Breast epithelium (tissue), 4 donors: ENCODE data around the gene ZFYVE19. TPM values are rescaled to one million over a fixed set of nuclear protein-coding genes. Genes with fewer than 3 reads are reported as not detected.

ENCODE experiments used
- DNase-seq, 2 donors: peaks; one replicate each; pipeline ENCODE4 v3.0.0-alpha.2; 2019; ENCODE audit warnings: low spot score in 2 of 2
- H3K27ac ChIP-seq, 2 donors: fragments of 200-600 bp; sonication (generic) in 1 of 2; one replicate each; pipeline ENCODE4 v1.5.1; 2016 to 2019; ENCODE audit warnings: mild to moderate bottlenecking in 1 of 2
- H3K27me3 ChIP-seq, 2 donors: fragments of 200-600 bp; sonication (generic) in 1 of 2; one replicate each; pipeline versions ENCODE4 v1.5.1 to v1.6.0; 2017 to 2019; ENCODE audit warnings: control low read depth in 1 of 2, mild to moderate bottlenecking in 1 of 2
- H3K36me3 ChIP-seq: fragments of 200-600 bp; one replicate; pipeline ENCODE4 v1.5.1; 2019
- H3K4me1 ChIP-seq, 2 donors: fragments of 200-600 bp; sonication (generic); one replicate each; pipeline ENCODE4 v1.5.1; 2016 to 2019; ENCODE audit warnings: control low read depth in 1 of 2
- H3K4me3 ChIP-seq, 3 donors: fragments of 200-600 bp; sonication (generic); 1 replicate in 2 of 3; 2 replicates in 1 of 3; pipeline ENCODE4 v1.5.1; 2016 to 2019; ENCODE audit warnings: mild to moderate bottlenecking in 3 of 3, moderate library complexity in 2 of 3
- H3K9me3 ChIP-seq, 2 donors: fragments of 200-600 bp; sonication (generic) in 1 of 2; one replicate each; pipeline ENCODE4 v1.5.1; 2016 to 2019; ENCODE audit warnings: control low read depth in 1 of 2
- POLR2A ChIP-seq: fragments of 450-650 bp; IDR thresholded peaks from one replicate; pipeline ENCODE4 v1.6.1; 2016; ENCODE audit warnings: antibody characterized with exemption, mild to moderate bottlenecking, moderate library complexity
- POLR2AphosphoS5 ChIP-seq, 3 donors: sonication (generic); formaldehyde crosslinking; IDR thresholded peaks; one replicate each; pipeline ENCODE4 v1.6.1; 2017; ENCODE audit warnings: antibody characterized with exemption in 3 of 3
- intact Hi-C: fragments of 100-400 bp; cut with DNase I; formaldehyde crosslinking; loops from one replicate; pipeline ENCODE4 v1.15.1; 2023; ENCODE audit warnings: low total_unique reads
- total RNA-seq, 3 donors: library from RNA; depleted of rRNA; stranded (reverse); fragments of >200 nt; gene quantifications; one replicate each; pipeline ENCODE4 v1.1.0, GENCODE V29; 2016
- TF ChIP-seq, protein P1 (sequence below), 3 donors: fragments of 450-650 bp; IDR thresholded peaks; one replicate each; pipeline ENCODE4 v1.5.1; 2016 to 2017; ENCODE audit warnings: antibody characterized with exemption in 3 of 3, mild to moderate bottlenecking in 3 of 3, moderate library complexity in 3 of 3

Gene ZFYVE19
- total RNA-seq, 3 donors from 2014 or later: 19.4 to 58.8 (median 44.6) TPM

DNA sequence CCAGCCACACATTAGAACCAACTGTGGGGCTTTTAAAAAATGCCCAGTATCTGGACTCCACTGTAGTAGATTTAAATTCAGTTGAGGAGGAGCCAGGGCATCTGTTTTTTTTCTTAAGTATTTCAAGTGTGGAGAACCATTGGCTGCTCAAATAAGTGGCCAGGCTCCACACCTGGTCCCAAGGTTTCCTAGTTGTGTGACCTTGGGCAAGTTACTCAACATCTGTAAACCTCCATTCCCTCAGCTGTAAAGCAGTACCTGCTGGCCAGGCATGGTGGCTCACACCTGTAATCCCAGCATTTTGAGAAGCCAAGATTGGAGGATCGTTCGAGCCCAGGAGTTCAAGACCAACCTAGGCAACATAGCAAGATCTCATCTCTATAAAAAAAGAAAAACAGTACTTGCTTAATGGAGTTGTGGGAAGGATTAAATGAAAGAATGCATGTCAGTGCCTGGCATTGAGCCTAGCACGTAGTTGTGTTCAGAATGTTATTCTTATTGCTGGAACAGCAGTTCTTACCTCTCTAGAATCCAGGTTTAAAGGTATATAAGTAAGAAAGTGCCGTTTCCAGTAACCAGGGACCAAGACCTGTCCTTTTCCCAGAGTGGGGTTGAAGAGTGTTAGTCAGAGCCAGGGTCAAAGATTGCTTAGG is 19.7 kb downstream of the ZFYVE19 start:
- peak in 1 of 2 donors; percentile 2 for DNase-seq
- Histone ChIP-seq H3K27ac (peak overlapping the region; percentile 30 to 56), H3K4me3 (no peak overlapping the region), H3K4me1 (no peaks in the 10 kb centered on the region), H3K36me3 (no peaks in the 10 kb centered on the region), H3K27me3 (no peaks in the 10 kb centered on the region), H3K9me3 (no peaks in the 10 kb centered on the region)
- intact Hi-C loops: no loop called here
- no peak for TF ChIP-seq POLR2A
- TF ChIP-seq, protein P1, sequence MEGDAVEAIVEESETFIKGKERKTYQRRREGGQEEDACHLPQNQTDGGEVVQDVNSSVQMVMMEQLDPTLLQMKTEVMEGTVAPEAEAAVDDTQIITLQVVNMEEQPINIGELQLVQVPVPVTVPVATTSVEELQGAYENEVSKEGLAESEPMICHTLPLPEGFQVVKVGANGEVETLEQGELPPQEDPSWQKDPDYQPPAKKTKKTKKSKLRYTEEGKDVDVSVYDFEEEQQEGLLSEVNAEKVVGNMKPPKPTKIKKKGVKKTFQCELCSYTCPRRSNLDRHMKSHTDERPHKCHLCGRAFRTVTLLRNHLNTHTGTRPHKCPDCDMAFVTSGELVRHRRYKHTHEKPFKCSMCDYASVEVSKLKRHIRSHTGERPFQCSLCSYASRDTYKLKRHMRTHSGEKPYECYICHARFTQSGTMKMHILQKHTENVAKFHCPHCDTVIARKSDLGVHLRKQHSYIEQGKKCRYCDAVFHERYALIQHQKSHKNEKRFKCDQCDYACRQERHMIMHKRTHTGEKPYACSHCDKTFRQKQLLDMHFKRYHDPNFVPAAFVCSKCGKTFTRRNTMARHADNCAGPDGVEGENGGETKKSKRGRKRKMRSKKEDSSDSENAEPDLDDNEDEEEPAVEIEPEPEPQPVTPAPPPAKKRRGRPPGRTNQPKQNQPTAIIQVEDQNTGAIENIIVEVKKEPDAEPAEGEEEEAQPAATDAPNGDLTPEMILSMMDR (IDR thresholded peaks at IDR 0.05): no peak
- no peak for TF ChIP-seq POLR2AphosphoS5 (IDR thresholded peaks at IDR 0.05)

DNA sequence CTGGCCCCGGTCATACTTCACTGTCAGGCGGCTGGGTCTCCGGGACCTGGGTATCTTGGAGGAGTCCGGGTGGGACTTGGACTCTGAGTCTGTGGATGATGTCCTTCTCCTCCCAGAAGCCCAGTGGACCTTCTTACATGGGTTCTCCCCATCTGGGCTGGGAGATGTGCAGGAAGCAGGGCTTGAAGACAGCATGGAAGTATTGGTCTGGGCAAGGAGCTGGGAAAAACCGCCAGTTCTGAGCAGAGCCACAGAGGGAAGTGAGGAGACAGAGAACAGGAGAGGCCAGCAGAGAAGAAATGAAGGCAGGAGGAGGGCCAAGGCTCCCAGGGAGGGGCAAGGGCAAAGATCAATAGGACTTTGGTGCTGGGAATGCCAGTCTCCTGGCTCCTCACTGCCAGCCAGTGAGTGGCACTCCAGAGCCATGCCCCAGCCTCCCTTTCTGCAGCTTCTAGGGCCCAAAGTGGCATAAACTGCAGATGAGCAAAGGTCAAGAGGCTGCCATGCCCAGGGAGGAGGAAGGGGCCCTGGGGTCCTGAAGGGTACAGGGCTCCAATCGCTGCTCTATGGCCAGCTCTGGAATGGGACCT is 21.7 kb downstream of the ZFYVE19 start, which contains the start of gene PPP1R14D:
TSS of gene PPP1R14D (minus strand) at position 262 of the 590 bp plus-strand sequence. CDS start at position 195, 67 bp downstream.
- Histone ChIP-seq H3K36me3 (no peaks in the 10 kb centered on the region), H3K4me3 (no peak within 1 kb of the TSS), H3K27me3 (no peaks in the 10 kb centered on the region), H3K4me1 (no peaks in the 10 kb centered on the region), H3K27ac (no peak within 1 kb of the TSS), H3K9me3 (no peaks in the 10 kb centered on the region)
- intact Hi-C loops: no loop called here
- TF ChIP-seq POLR2A (no peak), POLR2AphosphoS5 (IDR thresholded peaks at IDR 0.05) (no peak)
- TF ChIP-seq, protein P1 (IDR thresholded peaks at IDR 0.05): no peak
- DNase-seq: peak in 1 of 2 donors; percentile 9

DNA sequence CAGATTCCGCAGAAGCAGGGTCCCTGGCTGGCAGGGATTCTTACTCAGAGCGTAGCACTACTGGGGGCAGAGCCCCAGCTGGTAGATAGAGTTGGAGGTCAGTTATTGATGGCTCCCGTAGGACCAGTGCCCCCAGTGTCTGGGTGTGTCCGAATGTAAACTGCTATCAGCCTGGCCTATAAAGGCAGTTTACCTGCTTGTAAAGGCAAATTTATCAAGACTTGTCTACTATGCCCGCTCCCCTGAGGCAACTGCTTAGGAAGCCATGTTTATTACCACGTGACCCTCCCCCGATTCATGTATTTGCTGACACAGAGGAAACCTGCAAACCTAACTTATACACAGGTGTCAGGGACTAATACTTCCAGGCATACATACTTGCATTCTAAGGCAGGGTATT is 22.2 kb downstream of the ZFYVE19 start:
- intact Hi-C loops: no loop called here
- no peaks in the 10 kb centered on the region for H3K9me3 ChIP-seq
- no peak overlapping the region for H3K27ac ChIP-seq
- peak in 1 of 2 donors; percentile 6 for DNase-seq
- H3K27me3 ChIP-seq: no peaks in the 10 kb centered on the region
- H3K36me3 ChIP-seq: no peaks in the 10 kb centered on the region
- no peaks in the 10 kb centered on the region for H3K4me1 ChIP-seq
- TF ChIP-seq POLR2AphosphoS5 (IDR thresholded peaks at IDR 0.05): no peak
- no peak for TF ChIP-seq POLR2A
- TF ChIP-seq, protein P1 (IDR thresholded peaks at IDR 0.05): no peak
- no peak overlapping the region for H3K4me3 ChIP-seq

DNA sequence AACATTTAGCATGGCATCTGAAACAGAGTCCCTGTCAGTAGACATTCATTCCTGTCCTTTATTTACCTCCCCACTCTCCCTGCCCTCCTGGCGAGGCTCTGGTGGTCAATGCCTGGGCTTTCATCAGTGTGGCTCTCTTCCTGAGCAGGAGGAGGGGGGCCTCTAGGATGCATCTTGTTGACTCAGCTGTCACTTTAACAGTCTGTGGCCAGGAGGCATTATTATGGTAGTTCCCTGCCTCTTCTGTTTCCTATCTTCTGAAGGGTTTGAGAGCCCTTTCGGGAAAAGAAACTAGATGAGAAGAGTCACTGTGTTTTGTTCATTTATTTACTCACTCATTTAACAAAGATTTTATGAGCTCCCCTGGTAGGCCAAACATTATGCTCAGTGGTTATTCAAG is 24.0 kb downstream of the ZFYVE19 start:
- intact Hi-C loops: no loop called here
- DNase-seq: no peak
- Histone ChIP-seq H3K36me3 (no peaks in the 10 kb centered on the region), H3K27ac (no peak overlapping the region), H3K9me3 (no peaks in the 10 kb centered on the region), H3K27me3 (no peaks in the 10 kb centered on the region), H3K4me1 (no peaks in the 10 kb centered on the region), H3K4me3 (no peak overlapping the region)
- TF ChIP-seq, protein P1 (IDR thresholded peaks at IDR 0.05): no peak
- TF ChIP-seq POLR2A (no peak), POLR2AphosphoS5 (IDR thresholded peaks at IDR 0.05) (no peak)

DNA sequence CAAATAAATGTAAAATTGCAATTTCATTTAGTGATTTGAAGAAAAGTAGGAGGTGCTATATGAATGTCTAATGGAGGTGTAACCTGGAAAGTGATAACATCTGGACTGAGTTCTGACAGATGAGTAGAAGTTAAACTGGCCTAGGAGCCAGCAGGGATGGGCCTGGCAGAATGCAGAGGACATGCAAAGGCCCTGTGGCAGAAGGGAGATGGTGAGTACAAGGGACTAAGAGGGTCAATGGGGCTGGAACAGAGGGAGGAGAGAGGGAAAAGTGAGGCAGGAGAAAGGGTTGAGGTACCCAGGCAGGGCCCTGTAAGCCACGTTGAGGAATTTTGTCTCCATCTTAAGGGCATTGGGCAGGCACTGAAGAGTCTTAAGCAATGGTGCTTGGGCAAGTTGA is 25.0 kb downstream of the ZFYVE19 start:
- Histone ChIP-seq H3K9me3 (no peaks in the 10 kb centered on the region), H3K4me1 (no peaks in the 10 kb centered on the region), H3K36me3 (no peaks in the 10 kb centered on the region), H3K27ac (no peak overlapping the region), H3K27me3 (no peaks in the 10 kb centered on the region), H3K4me3 (no peak overlapping the region)
- peak in 1 of 2 donors; percentile 2 for DNase-seq
- TF ChIP-seq POLR2A (no peak), POLR2AphosphoS5 (IDR thresholded peaks at IDR 0.05) (no peak)
- TF ChIP-seq, protein P1 (IDR thresholded peaks at IDR 0.05): no peak
- intact Hi-C loops: no loop called here
